HEK293 (cell line): ENCODE measurements around the gene APBB2.

ENCODE experiments used
- CTCF ChIA-PET: fragments of 350-600 bp; formaldehyde crosslinking; extraction: SDS; loops from one replicate; lab custom pipeline; 2021; ENCODE audit warnings: antibody characterized with exemption; lab: Yijun Ruan, JAX
- POLR2A ChIA-PET: fragments of 300-600 bp; formaldehyde crosslinking; extraction: SDS; loops from one replicate; lab custom pipeline; 2020; ENCODE audit warnings: antibody characterized with exemption, inconsistent platforms; lab: Yijun Ruan, JAX
- H3K27ac ChIP-seq: fragments of 200-500 bp; sonication (Bioruptor generic); 2 replicates; pipeline ENCODE4 v1.5.1; 2014; ENCODE audit warnings: low read depth, low read length, control low read depth, inconsistent platforms; ENCODE audit errors: extremely low read depth
- H3K36me3 ChIP-seq, 2 experiments: fragments of 200-500 bp in 1 of 2; sonication (Bioruptor generic) in 1 of 2; 1 replicate in 1 of 2; 2 replicates in 1 of 2; pipeline ENCODE4 v1.5.1; 2014 to 2017; ENCODE audit warnings: inconsistent platforms in 2 of 2, low read length in 2 of 2; ENCODE audit not compliant: control insufficient read depth in 2 of 2, insufficient read depth in 1 of 2
- H3K4me1 ChIP-seq: fragments of 200-500 bp; sonication (Bioruptor generic); 2 replicates; pipeline ENCODE4 v1.5.1; 2014; ENCODE audit warnings: mild to moderate bottlenecking, low read length, inconsistent platforms; ENCODE audit not compliant: control insufficient read depth, insufficient read depth
- H3K4me3 ChIP-seq: 2 replicates; pipeline ENCODE4 v1.5.1; 2011; ENCODE audit warnings: low read depth, mild to moderate bottlenecking, control low read depth, low read length, moderate library complexity
- H3K9me3 ChIP-seq: fragments of 200-500 bp; sonication (Bioruptor generic); 2 replicates; pipeline ENCODE4 v1.5.1; 2014; ENCODE audit warnings: low read depth, low read length, inconsistent platforms; ENCODE audit not compliant: control insufficient read depth, insufficient read depth
- HOXC10 ChIP-seq: sonication (generic); formaldehyde crosslinking; IDR thresholded peaks from 2 replicates; pipeline ENCODE4 v1.8.1; 2023; ENCODE audit warnings: mild to moderate bottlenecking, missing genetic modification reagents
- KLF16 ChIP-seq: fragments of 450-650 bp; formaldehyde crosslinking; IDR thresholded peaks from 2 replicates; pipeline ENCODE4 v1.5.1; 2017; ENCODE audit warnings: missing biosample characterization, missing genetic modification characterization
- KLF7 ChIP-seq: fragments of 450-650 bp; formaldehyde crosslinking; IDR thresholded peaks from 2 replicates; pipeline ENCODE4 v1.5.1; 2016; ENCODE audit warnings: missing biosample characterization, missing genetic modification characterization, borderline replicate concordance
- SALL2 ChIP-seq: fragments of 450-650 bp; formaldehyde crosslinking; IDR thresholded peaks from 2 replicates; pipeline ENCODE4 v1.5.0; 2017; ENCODE audit warnings: missing biosample characterization, mild to moderate bottlenecking, missing genetic modification characterization, borderline replicate concordance
- SCRT1 ChIP-seq: fragments of 450-650 bp; formaldehyde crosslinking; IDR thresholded peaks from 2 replicates; pipeline ENCODE4 v1.5.1; 2016; ENCODE audit warnings: missing biosample characterization, missing genetic modification characterization, borderline replicate concordance
- TCF7L2 ChIP-seq: IDR thresholded peaks from 2 replicates; pipeline ENCODE4 v1.6.1; 2011; ENCODE audit warnings: low read depth, mild to moderate bottlenecking, inconsistent platforms, low read length, moderate library complexity, borderline replicate concordance
- YY2 ChIP-seq: fragments of 450-650 bp; formaldehyde crosslinking; IDR thresholded peaks from 2 replicates; pipeline ENCODE4 v1.5.1; 2016; ENCODE audit warnings: missing biosample characterization, missing genetic modification characterization
- ZBTB8A ChIP-seq: fragments of 450-650 bp; formaldehyde crosslinking; IDR thresholded peaks from 2 replicates; pipeline ENCODE4 v1.5.1; 2016; ENCODE audit warnings: missing biosample characterization, missing genetic modification characterization
- ZNF121 ChIP-seq: fragments of 450-650 bp; formaldehyde crosslinking; IDR thresholded peaks from 2 replicates; pipeline ENCODE4 v1.5.1; 2016; ENCODE audit warnings: missing biosample characterization, missing genetic modification characterization
- ZNF16 ChIP-seq: fragments of 450-650 bp; formaldehyde crosslinking; IDR thresholded peaks from 2 replicates; pipeline ENCODE4 v1.5.1; 2016; ENCODE audit warnings: low read depth, missing biosample characterization, missing genetic modification characterization
- ZNF174 ChIP-seq: fragments of 450-650 bp; formaldehyde crosslinking; IDR thresholded peaks from 2 replicates; pipeline ENCODE4 v1.5.0; 2017; ENCODE audit warnings: missing biosample characterization, mild to moderate bottlenecking, missing genetic modification characterization
- ZNF175 ChIP-seq: fragments of 450-650 bp; formaldehyde crosslinking; IDR thresholded peaks from 2 replicates; pipeline ENCODE4 v1.5.1; 2016; ENCODE audit warnings: missing biosample characterization, missing genetic modification characterization
- ZNF214 ChIP-seq: fragments of 450-650 bp; formaldehyde crosslinking; IDR thresholded peaks from 2 replicates; pipeline ENCODE4 v1.5.1; 2017; ENCODE audit warnings: missing biosample characterization, mild to moderate bottlenecking, missing genetic modification characterization, borderline replicate concordance
- ZNF23 ChIP-seq: fragments of 450-650 bp; formaldehyde crosslinking; IDR thresholded peaks from 2 replicates; pipeline ENCODE4 v1.5.1; 2016; ENCODE audit warnings: missing biosample characterization, missing genetic modification characterization, borderline replicate concordance
- ZNF37A ChIP-seq: fragments of 450-650 bp; IDR thresholded peaks from 2 replicates; pipeline ENCODE4 v1.5.1; 2018; ENCODE audit warnings: missing biosample characterization, missing genetic modification characterization
- ZNF433 ChIP-seq: fragments of 450-650 bp; formaldehyde crosslinking; IDR thresholded peaks from 2 replicates; pipeline ENCODE4 v1.5.1; 2016; ENCODE audit warnings: missing biosample characterization, missing genetic modification characterization, low read depth
- ZNF48 ChIP-seq: fragments of 450-650 bp; formaldehyde crosslinking; IDR thresholded peaks from 2 replicates; pipeline ENCODE4 v1.5.1; 2016; ENCODE audit warnings: missing biosample characterization, missing genetic modification characterization
- ZNF514 ChIP-seq: fragments of 450-650 bp; formaldehyde crosslinking; IDR thresholded peaks from 2 replicates; pipeline ENCODE4 v1.5.1; 2016; ENCODE audit warnings: missing biosample characterization, missing genetic modification characterization
- ZNF629 ChIP-seq: fragments of 450-650 bp; formaldehyde crosslinking; IDR thresholded peaks from 2 replicates; pipeline ENCODE4 v1.5.1; 2017; ENCODE audit warnings: missing biosample characterization, missing genetic modification characterization
- ZNF837 ChIP-seq: fragments of 450-650 bp; formaldehyde crosslinking; IDR thresholded peaks from 2 replicates; pipeline ENCODE4 v1.5.1; 2016; ENCODE audit warnings: missing biosample characterization, missing genetic modification characterization
- TF ChIP-seq, protein P1 (sequence below): fragments of 450-650 bp; formaldehyde crosslinking; IDR thresholded peaks from 2 replicates; pipeline ENCODE4 v1.5.1; 2016; ENCODE audit warnings: missing biosample characterization, missing genetic modification characterization
- TF ChIP-seq, protein P2 (sequence below): fragments of 450-650 bp; formaldehyde crosslinking; IDR thresholded peaks from 2 replicates; pipeline ENCODE4 v1.5.1; 2016; ENCODE audit warnings: missing biosample characterization, missing genetic modification characterization
- TF ChIP-seq, protein P3 (sequence below): fragments of 450-650 bp; formaldehyde crosslinking; IDR thresholded peaks from 2 replicates; pipeline ENCODE4 v1.5.1; 2016; ENCODE audit warnings: missing biosample characterization, missing genetic modification characterization
- TF ChIP-seq, protein P4 (sequence below): fragments of 450-650 bp; formaldehyde crosslinking; IDR thresholded peaks from 2 replicates; pipeline ENCODE4 v1.5.1; 2016; ENCODE audit warnings: missing biosample characterization, missing genetic modification characterization
- TF ChIP-seq, protein P5 (sequence below): fragments of 450-650 bp; formaldehyde crosslinking; IDR thresholded peaks from 2 replicates; pipeline ENCODE4 v1.5.1; 2016; ENCODE audit warnings: missing biosample characterization, missing genetic modification characterization, borderline replicate concordance

The APBB2 gene

DNA sequence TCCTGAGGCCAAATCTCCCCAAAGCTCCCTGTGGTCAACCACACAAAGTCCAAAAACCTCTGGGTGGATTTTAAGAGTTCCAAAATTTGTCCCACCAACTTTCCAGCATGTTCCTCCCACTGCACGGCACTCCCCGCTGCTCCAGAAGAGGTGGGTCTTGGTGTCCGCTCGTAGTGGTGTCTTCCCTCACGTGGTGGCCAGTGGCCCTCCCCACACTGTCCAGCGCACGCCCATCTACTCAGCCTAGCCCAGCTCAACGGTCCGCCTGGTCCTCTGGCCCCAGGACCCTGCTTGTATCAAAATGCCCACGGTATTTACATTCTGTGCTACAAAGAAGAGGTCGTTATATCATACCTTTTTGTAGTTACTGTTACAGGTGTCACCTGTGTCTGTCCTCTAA is 381.1 kb downstream of the APBB2 start:
- no peak for TF ChIP-seq SALL2 (tag by site-specific recombination)
- TF ChIP-seq ZNF514 (tag by site-specific recombination), result no peak
- no peak for TF ChIP-seq ZNF433 (tag by site-specific recombination)
- TF ChIP-seq, protein P1, sequence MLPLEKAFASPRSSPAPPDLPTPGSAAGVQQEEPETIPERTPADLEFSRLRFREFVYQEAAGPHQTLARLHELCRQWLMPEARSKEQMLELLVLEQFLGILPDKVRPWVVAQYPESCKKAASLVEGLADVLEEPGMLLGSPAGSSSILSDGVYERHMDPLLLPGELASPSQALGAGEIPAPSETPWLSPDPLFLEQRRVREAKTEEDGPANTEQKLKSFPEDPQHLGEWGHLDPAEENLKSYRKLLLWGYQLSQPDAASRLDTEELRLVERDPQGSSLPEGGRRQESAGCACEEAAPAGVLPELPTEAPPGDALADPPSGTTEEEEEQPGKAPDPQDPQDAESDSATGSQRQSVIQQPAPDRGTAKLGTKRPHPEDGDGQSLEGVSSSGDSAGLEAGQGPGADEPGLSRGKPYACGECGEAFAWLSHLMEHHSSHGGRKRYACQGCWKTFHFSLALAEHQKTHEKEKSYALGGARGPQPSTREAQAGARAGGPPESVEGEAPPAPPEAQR (tag by site-specific recombination), result no peak
- TF ChIP-seq, protein P2, sequence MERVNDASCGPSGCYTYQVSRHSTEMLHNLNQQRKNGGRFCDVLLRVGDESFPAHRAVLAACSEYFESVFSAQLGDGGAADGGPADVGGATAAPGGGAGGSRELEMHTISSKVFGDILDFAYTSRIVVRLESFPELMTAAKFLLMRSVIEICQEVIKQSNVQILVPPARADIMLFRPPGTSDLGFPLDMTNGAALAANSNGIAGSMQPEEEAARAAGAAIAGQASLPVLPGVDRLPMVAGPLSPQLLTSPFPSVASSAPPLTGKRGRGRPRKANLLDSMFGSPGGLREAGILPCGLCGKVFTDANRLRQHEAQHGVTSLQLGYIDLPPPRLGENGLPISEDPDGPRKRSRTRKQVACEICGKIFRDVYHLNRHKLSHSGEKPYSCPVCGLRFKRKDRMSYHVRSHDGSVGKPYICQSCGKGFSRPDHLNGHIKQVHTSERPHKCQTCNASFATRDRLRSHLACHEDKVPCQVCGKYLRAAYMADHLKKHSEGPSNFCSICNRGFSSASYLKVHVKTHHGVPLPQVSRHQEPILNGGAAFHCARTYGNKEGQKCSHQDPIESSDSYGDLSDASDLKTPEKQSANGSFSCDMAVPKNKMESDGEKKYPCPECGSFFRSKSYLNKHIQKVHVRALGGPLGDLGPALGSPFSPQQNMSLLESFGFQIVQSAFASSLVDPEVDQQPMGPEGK (tag by site-specific recombination), result no peak
- no peak for TF ChIP-seq YY2 (tag by site-specific recombination)
- TF ChIP-seq, protein P3, sequence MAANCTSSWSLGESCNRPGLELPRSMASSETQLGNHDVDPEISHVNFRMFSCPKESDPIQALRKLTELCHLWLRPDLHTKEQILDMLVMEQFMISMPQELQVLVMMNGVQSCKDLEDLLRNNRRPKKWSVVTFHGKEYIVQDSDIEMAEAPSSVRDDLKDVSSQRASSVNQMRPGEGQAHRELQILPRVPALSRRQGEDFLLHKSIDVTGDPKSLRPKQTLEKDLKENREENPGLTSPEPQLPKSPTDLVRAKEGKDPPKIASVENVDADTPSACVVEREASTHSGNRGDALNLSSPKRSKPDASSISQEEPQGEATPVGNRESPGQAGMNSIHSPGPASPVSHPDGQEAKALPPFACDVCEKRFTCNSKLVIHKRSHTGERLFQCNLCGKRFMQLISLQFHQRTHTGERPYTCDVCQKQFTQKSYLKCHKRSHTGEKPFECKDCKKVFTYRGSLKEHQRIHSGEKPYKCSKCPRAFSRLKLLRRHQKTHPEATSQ (tag by site-specific recombination), result no peak
- TF ChIP-seq ZNF16 (tag by site-specific recombination), result no peak
- no peak for TF ChIP-seq ZNF629 (tag by site-specific recombination)
- TF ChIP-seq ZNF121 (tag by site-specific recombination), result no peak
- TF ChIP-seq KLF7, result no peak
- no peak for TF ChIP-seq ZNF175 (tag by site-specific recombination)
- TF ChIP-seq, protein P4, sequence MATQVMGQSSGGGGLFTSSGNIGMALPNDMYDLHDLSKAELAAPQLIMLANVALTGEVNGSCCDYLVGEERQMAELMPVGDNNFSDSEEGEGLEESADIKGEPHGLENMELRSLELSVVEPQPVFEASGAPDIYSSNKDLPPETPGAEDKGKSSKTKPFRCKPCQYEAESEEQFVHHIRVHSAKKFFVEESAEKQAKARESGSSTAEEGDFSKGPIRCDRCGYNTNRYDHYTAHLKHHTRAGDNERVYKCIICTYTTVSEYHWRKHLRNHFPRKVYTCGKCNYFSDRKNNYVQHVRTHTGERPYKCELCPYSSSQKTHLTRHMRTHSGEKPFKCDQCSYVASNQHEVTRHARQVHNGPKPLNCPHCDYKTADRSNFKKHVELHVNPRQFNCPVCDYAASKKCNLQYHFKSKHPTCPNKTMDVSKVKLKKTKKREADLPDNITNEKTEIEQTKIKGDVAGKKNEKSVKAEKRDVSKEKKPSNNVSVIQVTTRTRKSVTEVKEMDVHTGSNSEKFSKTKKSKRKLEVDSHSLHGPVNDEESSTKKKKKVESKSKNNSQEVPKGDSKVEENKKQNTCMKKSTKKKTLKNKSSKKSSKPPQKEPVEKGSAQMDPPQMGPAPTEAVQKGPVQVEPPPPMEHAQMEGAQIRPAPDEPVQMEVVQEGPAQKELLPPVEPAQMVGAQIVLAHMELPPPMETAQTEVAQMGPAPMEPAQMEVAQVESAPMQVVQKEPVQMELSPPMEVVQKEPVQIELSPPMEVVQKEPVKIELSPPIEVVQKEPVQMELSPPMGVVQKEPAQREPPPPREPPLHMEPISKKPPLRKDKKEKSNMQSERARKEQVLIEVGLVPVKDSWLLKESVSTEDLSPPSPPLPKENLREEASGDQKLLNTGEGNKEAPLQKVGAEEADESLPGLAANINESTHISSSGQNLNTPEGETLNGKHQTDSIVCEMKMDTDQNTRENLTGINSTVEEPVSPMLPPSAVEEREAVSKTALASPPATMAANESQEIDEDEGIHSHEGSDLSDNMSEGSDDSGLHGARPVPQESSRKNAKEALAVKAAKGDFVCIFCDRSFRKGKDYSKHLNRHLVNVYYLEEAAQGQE, result no peak
- TF ChIP-seq ZNF837 (tag by site-specific recombination), result no peak
- no peak for TF ChIP-seq TCF7L2
- no peak for TF ChIP-seq ZNF37A (tag by site-specific recombination)
- no peak for TF ChIP-seq ZNF48 (tag by site-specific recombination)
- H3K9me3 ChIP-seq, result no peaks in the 10 kb centered on the region
- H3K4me1 ChIP-seq, result no peaks in the 10 kb centered on the region
- H3K36me3 ChIP-seq, result peaks cover 0 to 3% of the 10 kb centered on the region in 2 experiments; a peak in 1 of 3 replicates
- CTCF ChIA-PET, result interaction anchor here (0.7 kb wide), 1 partner anchor 112 kb away, joined by 6 read pairs; no protein-coding TSS in a partner anchor
- POLR2A ChIA-PET, result no interaction called here
- H3K27ac ChIP-seq, result no peak overlapping the region
- no peak overlapping the region for H3K4me3 ChIP-seq

DNA sequence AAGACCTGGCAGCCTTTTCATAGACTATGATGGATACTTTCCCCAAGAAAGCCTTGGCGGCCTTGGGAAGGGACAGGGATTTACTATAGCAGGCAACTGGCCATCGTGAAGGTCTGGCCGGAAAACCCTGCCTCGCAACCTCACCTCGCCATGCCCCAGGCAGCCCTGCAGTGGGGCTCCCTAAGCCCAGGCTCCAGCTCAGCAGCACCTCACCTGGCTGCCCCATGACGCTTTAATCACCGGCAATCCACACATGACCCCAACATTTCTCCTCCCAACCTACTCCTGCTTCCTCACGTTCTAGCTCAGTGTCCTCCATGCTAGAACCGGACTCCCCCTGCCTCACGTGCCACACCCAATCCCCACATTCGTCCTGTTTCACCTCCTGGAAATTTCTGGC is 382.2 kb downstream of the APBB2 start:
- H3K36me3 ChIP-seq, result peaks cover 0 to 3% of the 10 kb centered on the region in 2 experiments; a peak in 1 of 3 replicates
- H3K9me3 ChIP-seq, result no peaks in the 10 kb centered on the region
- no peaks in the 10 kb centered on the region for H3K4me1 ChIP-seq
- H3K27ac ChIP-seq, result no peak overlapping the region
- ChIA-PET CTCF (interaction anchor here (0.5 to 1.6 kb wide), 2 partner anchors 9 to 99 kb away, joined by 5 to 9 read pairs; no protein-coding TSS in a partner anchor), POLR2A (no interaction called here)
- no peak overlapping the region for H3K4me3 ChIP-seq
- no peak for TF ChIP-seq ZNF175 (tag by site-specific recombination)
- TF ChIP-seq, protein P5, sequence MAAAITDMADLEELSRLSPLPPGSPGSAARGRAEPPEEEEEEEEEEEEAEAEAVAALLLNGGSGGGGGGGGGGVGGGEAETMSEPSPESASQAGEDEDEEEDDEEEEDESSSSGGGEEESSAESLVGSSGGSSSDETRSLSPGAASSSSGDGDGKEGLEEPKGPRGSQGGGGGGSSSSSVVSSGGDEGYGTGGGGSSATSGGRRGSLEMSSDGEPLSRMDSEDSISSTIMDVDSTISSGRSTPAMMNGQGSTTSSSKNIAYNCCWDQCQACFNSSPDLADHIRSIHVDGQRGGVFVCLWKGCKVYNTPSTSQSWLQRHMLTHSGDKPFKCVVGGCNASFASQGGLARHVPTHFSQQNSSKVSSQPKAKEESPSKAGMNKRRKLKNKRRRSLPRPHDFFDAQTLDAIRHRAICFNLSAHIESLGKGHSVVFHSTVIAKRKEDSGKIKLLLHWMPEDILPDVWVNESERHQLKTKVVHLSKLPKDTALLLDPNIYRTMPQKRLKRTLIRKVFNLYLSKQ (tag by site-specific recombination), result no peak
- TF ChIP-seq ZNF174 (tag by site-specific recombination), result no peak
- TF ChIP-seq KLF16 (tag by site-specific recombination), result no peak
- no peak for TF ChIP-seq SCRT1 (tag by site-specific recombination)
- no peak for TF ChIP-seq ZNF23 (tag by site-specific recombination)
- no peak for TF ChIP-seq HOXC10 (CRISPR knock-in tag)
- TF ChIP-seq ZNF214 (tag by site-specific recombination), result no peak
- no peak for TF ChIP-seq ZBTB8A (tag by site-specific recombination)
